Erythroblast (primary cell): Measurements from ENCODE around the gene TCAF1.

ENCODE experiments used
- GATA1 ChIP-seq: IDR thresholded peaks from 2 replicates; pipeline ENCODE4 v1.6.1; 2011; ENCODE audit warnings: low read depth, mild to moderate bottlenecking, control low read depth, low read length, moderate library complexity
- POLR2A ChIP-seq: IDR thresholded peaks from 2 replicates; pipeline ENCODE4 v1.6.1; 2011; ENCODE audit warnings: mild to moderate bottlenecking, low read length

- TF ChIP-seq POLR2A (no peak), GATA1 (no peak)
These were observed 11.4 kb downstream of the TCAF1 start for GRCh38 chr7:143890558-143890957.
